Nephron (organoid): Measurements from ENCODE around the gene TRPT1.
A peak's percentile ranks its signal among the peaks of the same experiment; 100 is the strongest.

Experiments used
- H3K27ac Mint-ChIP-seq, 3 experiments: 2 replicates each; pipeline ENCODE4 v1.8.0; 2020; ENCODE audit warnings: mixed read lengths in 3 of 3, mild to moderate bottlenecking in 2 of 3, moderate library complexity in 1 of 3
- H3K27me3 Mint-ChIP-seq: 2 replicates; pipeline ENCODE4 v1.8.0; 2021; ENCODE audit warnings: low read depth, mild to moderate bottlenecking, moderate library complexity, mixed read lengths
- H3K36me3 Mint-ChIP-seq: 2 replicates; pipeline ENCODE4 v1.8.0; 2020; ENCODE audit warnings: low read depth, mixed read lengths
- H3K4me1 Mint-ChIP-seq: 2 replicates; pipeline ENCODE4 v1.8.0; 2020; ENCODE audit warnings: mixed read lengths
- H3K4me3 Mint-ChIP-seq, 3 experiments: 2 replicates each; pipeline ENCODE4 v1.8.0; 2020; ENCODE audit warnings: mild to moderate bottlenecking in 3 of 3, mixed read lengths in 3 of 3, moderate library complexity in 2 of 3
- H3K9me3 Mint-ChIP-seq: 2 replicates; pipeline ENCODE4 v1.8.0; 2020; ENCODE audit warnings: mixed read lengths
- CTCF ChIP-seq, 3 experiments: fragments of 200-600 bp; sonication (generic); IDR thresholded peaks; one replicate each; pipeline ENCODE4 v1.5.0; 2021; ENCODE audit warnings: antibody characterized with exemption in 3 of 3; ENCODE audit not compliant: unreplicated experiment in 3 of 3

Gene TRPT1

DNA sequence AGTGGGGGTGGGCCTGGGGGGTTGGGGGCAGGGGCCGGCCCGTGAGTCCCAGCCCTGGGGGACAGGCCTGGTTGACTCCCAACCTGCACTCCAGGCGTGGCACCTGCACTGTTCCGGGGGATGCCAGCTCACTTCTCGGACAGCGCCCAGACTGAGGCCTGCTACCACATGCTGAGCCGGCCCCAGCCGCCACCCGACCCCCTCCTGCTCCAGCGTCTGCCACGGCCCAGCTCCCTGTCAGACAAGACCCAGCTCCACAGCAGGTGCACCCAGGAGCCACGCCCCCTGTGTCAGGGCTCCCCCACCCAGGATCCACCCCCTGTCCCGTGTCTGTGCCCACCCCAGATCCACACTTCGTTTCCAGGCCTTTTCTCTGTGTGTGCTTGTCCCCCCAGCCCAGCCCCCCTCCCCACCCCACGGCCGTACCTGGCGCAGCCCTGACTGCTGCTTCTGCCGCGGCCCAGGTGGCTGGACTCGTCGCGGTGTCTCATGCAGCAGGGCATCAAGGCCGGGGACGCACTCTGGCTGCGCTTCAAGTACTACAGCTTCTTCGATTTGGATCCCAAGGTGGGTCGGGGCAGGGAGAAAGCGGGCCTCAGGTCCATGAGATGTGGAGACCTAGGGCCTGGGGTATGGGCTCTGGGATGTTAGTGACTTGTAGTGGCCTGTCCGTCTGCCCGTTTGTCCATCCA is 14.7 kb downstream of the TRPT1 start:
- H3K36me3 Mint-ChIP-seq: no peaks in the 10 kb centered on the region
- peaks cover 5% of the 10 kb centered on the region for H3K4me1 Mint-ChIP-seq
- no peak overlapping the region for H3K4me3 Mint-ChIP-seq
- no peaks in the 10 kb centered on the region for H3K27me3 Mint-ChIP-seq
- no peak overlapping the region for H3K27ac Mint-ChIP-seq
- no peaks in the 10 kb centered on the region for H3K9me3 Mint-ChIP-seq
- no peak for TF ChIP-seq CTCF (IDR thresholded peaks at IDR 0.05; ENCODE audit: unreplicated experiment in 3 of 3)

DNA sequence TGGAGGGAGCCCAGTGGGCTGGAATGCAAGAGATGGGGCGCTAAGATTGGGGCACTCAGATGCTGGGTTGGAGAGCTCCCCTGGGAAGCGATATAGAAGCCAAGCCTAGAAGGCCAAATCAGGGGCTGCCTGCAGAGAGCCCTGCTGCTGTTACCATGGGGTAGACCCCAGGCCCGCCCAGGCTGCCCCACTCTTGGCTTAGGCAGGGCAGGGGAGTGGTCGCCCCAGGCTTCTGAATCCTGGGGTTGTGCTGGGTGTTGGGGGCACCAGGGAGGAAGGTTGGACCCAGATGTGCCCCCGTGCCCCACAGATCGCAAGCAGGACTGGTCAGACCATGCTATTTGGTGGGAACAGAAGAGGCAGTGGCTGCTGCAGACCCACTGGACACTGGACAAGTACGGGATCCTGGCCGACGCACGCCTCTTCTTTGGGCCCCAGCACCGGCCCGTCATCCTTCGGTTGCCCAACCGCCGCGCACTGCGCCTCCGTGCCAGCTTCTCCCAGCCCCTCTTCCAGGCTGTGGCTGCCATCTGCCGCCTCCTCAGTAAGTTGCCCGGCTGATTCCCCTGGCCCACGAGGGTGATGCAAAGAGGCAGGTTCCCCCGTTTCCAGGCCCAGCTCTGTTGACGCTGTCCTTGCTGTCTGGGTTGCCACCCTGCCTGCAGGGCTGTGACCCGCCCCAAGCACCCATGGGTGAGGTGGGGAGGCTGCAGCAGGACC is 15.5 kb downstream of the TRPT1 start:
- H3K27ac Mint-ChIP-seq: no peak overlapping the region
- H3K36me3 Mint-ChIP-seq: no peaks in the 10 kb centered on the region
- peaks cover 5% of the 10 kb centered on the region for H3K4me1 Mint-ChIP-seq
- no peak overlapping the region for H3K4me3 Mint-ChIP-seq
- no peaks in the 10 kb centered on the region for H3K27me3 Mint-ChIP-seq
- TF ChIP-seq CTCF (IDR thresholded peaks at IDR 0.05; ENCODE audit: unreplicated experiment in 3 of 3): no peak
- H3K9me3 Mint-ChIP-seq: no peaks in the 10 kb centered on the region

GRCh38 chr11:64209563-64209843 is 16.5 kb downstream of the TRPT1 start:
- TF ChIP-seq CTCF (IDR thresholded peaks at IDR 0.05; ENCODE audit: unreplicated experiment in 3 of 3): no peak
- Mint-ChIP-seq H3K4me1 (peaks cover 9% of the 10 kb centered on the region), H3K36me3 (peaks cover 3% of the 10 kb centered on the region)

DNA sequence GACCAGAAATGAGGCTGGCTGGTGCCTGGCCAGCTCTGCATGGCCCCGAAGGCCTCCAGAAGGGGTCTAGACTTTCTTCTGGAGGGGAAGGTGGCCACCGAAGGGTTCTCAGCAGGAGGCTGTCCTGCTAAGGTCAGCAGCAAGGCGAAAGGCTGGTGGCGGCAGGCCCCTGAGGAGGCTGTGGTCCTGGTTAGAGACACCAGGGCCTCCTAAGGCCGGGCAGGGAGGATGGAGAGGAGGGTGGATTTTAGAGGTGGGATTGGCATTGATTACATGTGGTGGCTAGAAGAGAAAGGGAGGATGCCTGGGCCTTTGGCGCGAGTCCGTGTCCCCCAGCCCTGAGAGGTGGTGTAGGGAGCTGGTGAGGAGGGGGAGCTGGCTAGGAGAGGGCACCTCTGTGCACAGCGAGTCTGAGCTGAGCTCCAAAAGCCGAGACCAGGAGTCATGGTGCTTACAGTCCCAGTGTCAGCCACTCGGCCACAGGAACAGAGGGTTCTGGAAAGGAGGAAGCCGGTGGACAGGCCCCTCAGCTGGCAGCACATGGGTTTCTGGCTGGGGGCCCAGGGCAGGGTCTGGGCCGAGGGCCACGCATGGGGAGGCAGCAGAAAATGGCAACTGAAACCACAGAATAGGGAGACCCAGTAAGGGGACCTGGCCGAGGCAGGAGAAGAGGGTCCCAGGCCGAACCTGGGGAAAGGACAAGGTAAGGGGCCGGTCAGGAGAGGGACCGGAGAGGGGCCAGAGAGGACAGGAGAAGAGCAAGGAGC is 17.0 kb downstream of the TRPT1 start:
- Mint-ChIP-seq H3K9me3 (no peaks in the 10 kb centered on the region), H3K27ac (peak overlapping the region in 2 of 3 experiments; percentile 39 to 57), H3K4me1 (peaks cover 15% of the 10 kb centered on the region), H3K36me3 (peaks cover 9% of the 10 kb centered on the region), H3K4me3 (no peak overlapping the region), H3K27me3 (no peaks in the 10 kb centered on the region)
- TF ChIP-seq CTCF (IDR thresholded peaks at IDR 0.05; ENCODE audit: unreplicated experiment in 3 of 3): no peak

More at GRCh38 chr11:64209563-64209843, 16.5 kb downstream of the TRPT1 start:
- no peak overlapping the region for H3K27ac Mint-ChIP-seq
- H3K27me3 Mint-ChIP-seq: no peaks in the 10 kb centered on the region
- H3K4me3 Mint-ChIP-seq: no peak overlapping the region
- H3K9me3 Mint-ChIP-seq: no peaks in the 10 kb centered on the region

- Mint-ChIP-seq H3K36me3 (peaks cover 15% of the 10 kb centered on the region), H3K27me3 (no peaks in the 10 kb centered on the region), H3K9me3 (no peaks in the 10 kb centered on the region), H3K27ac (peak overlapping the region in 2 of 3 experiments; percentile 84 to 88), H3K4me3 (no peak overlapping the region), H3K4me1 (peaks cover 22% of the 10 kb centered on the region)
- no peak for TF ChIP-seq CTCF (IDR thresholded peaks at IDR 0.05; ENCODE audit: unreplicated experiment in 3 of 3)
Measured at GRCh38 chr11:64208086-64208795, 17.7 kb downstream of the TRPT1 start.
